Endodermal cell (in vitro differentiated cells): Measurements from ENCODE around the gene VOPP1. TPM values are rescaled to one million over a fixed set of nuclear protein-coding genes. Genes with fewer than 3 reads are reported as not detected.
A peak's percentile ranks its signal among the peaks of the same experiment; 100 is the strongest.

ENCODE experiments used
- DNase-seq: peaks from one replicate; pipeline ENCODE4 v3.0.0-alpha.2; 2017
- H3K27ac ChIP-seq: 2 replicates; pipeline ENCODE4 v1.5.1; 2013; ENCODE audit warnings: mild to moderate bottlenecking, low read depth, low read length, moderate library complexity
- H3K27me3 ChIP-seq: 2 replicates; pipeline ENCODE4 v1.6.1; 2013; ENCODE audit warnings: mild to moderate bottlenecking, low read length, moderate library complexity; ENCODE audit not compliant: insufficient read depth, control insufficient read depth, poor library complexity, severe bottlenecking
- H3K36me3 ChIP-seq: 2 replicates; pipeline ENCODE4 v1.7.0; 2013; ENCODE audit warnings: mild to moderate bottlenecking, low read length, moderate library complexity; ENCODE audit not compliant: control insufficient read depth, insufficient read depth
- H3K4me1 ChIP-seq: one replicate; pipeline ENCODE4 v1.7.0; 2013; ENCODE audit warnings: low read length; ENCODE audit not compliant: control insufficient read depth, insufficient read depth
- H3K4me3 ChIP-seq: 2 replicates; pipeline ENCODE4 v1.5.1; 2013; ENCODE audit warnings: mild to moderate bottlenecking, low read length, moderate library complexity
- H3K9ac ChIP-seq: 2 replicates; pipeline ENCODE4 v1.6.1; 2013; ENCODE audit warnings: mild to moderate bottlenecking, low read length, moderate library complexity; ENCODE audit not compliant: poor library complexity, severe bottlenecking; ENCODE audit errors: extremely low read depth
- H3K9me3 ChIP-seq: 2 replicates; pipeline ENCODE4 v1.6.1; 2013; ENCODE audit warnings: mild to moderate bottlenecking, low read length, moderate library complexity; ENCODE audit not compliant: control insufficient read depth
- H3K27ac Mint-ChIP-seq: 2 replicates; pipeline ENCODE4 v1.8.0; 2020; ENCODE audit warnings: mixed read lengths
- H3K27me3 Mint-ChIP-seq: 2 replicates; pipeline ENCODE4 v1.8.0; 2021; ENCODE audit warnings: mild to moderate bottlenecking, mixed read lengths; ENCODE audit not compliant: insufficient read depth
- H3K36me3 Mint-ChIP-seq: 2 replicates; pipeline ENCODE4 v1.8.0; 2020; ENCODE audit warnings: low read depth, mixed read lengths
- H3K4me1 Mint-ChIP-seq: 2 replicates; pipeline ENCODE4 v1.8.0; 2020; ENCODE audit warnings: mixed read lengths
- H3K4me3 Mint-ChIP-seq: 2 replicates; pipeline ENCODE4 v1.8.0; 2020; ENCODE audit warnings: mild to moderate bottlenecking, moderate library complexity, mixed read lengths
- H3K9me3 Mint-ChIP-seq: 2 replicates; pipeline ENCODE4 v1.8.0; 2020; ENCODE audit warnings: mild to moderate bottlenecking, mixed read lengths
- WGBS, 2 experiments: methylation state at CpG; one replicate each; pipeline versions ENCODE4 v1.1.5 to v1.1.7; 2013; ENCODE audit warnings: missing lambda C conversion rate in 2 of 2, mixed read lengths in 1 of 2; ENCODE audit not compliant: insufficient coverage in 1 of 2, insufficient read length in 1 of 2; 5-methylcytosine and 5-hydroxymethylcytosine counted together
- total RNA-seq, 2 donors: library from RNA; stranded (reverse); fragmentation: NEBNext Ultra II Directional in 1 of 2; extraction: Animal tissue kit (Norgen Biotek cat#: 25700) in 1 of 2; gene quantifications; 2 replicates in 1 of 2; 3 replicates in 1 of 2; pipeline ENCODE4 v1.2.1, GENCODE V29; 2021
- TF ChIP-seq, protein P1 (sequence below): fragments of 200-600 bp; sonication (generic); conservative IDR thresholded peaks from 2 replicates; pipeline ENCODE4 v1.5.0; 2021; ENCODE audit warnings: antibody characterized with exemption, mild to moderate bottlenecking

The VOPP1 gene
- total RNA-seq, 2 donors from 2014 or later, result 48.8 to 53.6 TPM

DNA sequence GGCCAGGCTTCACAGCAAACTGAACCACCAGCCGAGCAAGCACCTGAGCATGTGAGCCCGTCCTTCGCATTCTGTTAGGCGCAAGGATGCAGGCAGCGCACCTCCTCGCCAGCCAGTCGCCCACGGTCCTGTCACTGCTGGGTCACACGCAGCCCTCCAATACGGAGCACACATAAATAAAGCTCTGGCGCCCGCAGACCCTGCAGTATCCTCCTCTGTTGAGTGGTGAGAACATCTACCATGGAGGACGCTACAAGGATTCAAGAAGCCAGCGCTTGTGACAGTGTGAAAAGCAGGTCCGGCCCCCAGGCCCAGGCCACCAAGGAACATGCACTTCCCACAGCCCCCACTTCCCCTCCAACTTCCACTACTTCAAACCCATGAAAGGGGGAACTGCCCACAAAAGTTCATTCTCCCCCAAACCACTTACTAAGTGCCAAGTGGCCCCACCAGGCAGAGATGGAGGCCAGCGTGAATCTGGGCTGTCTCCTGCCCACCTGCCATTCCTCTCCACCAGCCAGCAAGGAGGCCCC is 34.8 kb downstream of the VOPP1 start:
- no peaks in the 10 kb centered on the region for H3K9me3 ChIP-seq
- no peaks in the 10 kb centered on the region for H3K4me1 ChIP-seq
- DNase-seq, result no peak
- peaks cover 26% of the 10 kb centered on the region for H3K4me1 Mint-ChIP-seq
- no peak overlapping the region for H3K9ac ChIP-seq
- TF ChIP-seq, protein P1, sequence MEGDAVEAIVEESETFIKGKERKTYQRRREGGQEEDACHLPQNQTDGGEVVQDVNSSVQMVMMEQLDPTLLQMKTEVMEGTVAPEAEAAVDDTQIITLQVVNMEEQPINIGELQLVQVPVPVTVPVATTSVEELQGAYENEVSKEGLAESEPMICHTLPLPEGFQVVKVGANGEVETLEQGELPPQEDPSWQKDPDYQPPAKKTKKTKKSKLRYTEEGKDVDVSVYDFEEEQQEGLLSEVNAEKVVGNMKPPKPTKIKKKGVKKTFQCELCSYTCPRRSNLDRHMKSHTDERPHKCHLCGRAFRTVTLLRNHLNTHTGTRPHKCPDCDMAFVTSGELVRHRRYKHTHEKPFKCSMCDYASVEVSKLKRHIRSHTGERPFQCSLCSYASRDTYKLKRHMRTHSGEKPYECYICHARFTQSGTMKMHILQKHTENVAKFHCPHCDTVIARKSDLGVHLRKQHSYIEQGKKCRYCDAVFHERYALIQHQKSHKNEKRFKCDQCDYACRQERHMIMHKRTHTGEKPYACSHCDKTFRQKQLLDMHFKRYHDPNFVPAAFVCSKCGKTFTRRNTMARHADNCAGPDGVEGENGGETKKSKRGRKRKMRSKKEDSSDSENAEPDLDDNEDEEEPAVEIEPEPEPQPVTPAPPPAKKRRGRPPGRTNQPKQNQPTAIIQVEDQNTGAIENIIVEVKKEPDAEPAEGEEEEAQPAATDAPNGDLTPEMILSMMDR, result no peak
- peak overlapping the region; percentile 48 for H3K27ac Mint-ChIP-seq
- H3K27me3 ChIP-seq, result no peaks in the 10 kb centered on the region
- WGBS, 2 experiments, result 94 to 100% methylated on average over 7 to 16 of the region's 16 CpGs
- H3K27me3 Mint-ChIP-seq, result peaks cover 2% of the 10 kb centered on the region
- H3K4me3 ChIP-seq, result no peak overlapping the region
- H3K4me3 Mint-ChIP-seq, result no peak overlapping the region
- H3K36me3 ChIP-seq, result no peaks in the 10 kb centered on the region
- no peaks in the 10 kb centered on the region for H3K36me3 Mint-ChIP-seq
- H3K27ac ChIP-seq, result no peak overlapping the region
- no peaks in the 10 kb centered on the region for H3K9me3 Mint-ChIP-seq

DNA sequence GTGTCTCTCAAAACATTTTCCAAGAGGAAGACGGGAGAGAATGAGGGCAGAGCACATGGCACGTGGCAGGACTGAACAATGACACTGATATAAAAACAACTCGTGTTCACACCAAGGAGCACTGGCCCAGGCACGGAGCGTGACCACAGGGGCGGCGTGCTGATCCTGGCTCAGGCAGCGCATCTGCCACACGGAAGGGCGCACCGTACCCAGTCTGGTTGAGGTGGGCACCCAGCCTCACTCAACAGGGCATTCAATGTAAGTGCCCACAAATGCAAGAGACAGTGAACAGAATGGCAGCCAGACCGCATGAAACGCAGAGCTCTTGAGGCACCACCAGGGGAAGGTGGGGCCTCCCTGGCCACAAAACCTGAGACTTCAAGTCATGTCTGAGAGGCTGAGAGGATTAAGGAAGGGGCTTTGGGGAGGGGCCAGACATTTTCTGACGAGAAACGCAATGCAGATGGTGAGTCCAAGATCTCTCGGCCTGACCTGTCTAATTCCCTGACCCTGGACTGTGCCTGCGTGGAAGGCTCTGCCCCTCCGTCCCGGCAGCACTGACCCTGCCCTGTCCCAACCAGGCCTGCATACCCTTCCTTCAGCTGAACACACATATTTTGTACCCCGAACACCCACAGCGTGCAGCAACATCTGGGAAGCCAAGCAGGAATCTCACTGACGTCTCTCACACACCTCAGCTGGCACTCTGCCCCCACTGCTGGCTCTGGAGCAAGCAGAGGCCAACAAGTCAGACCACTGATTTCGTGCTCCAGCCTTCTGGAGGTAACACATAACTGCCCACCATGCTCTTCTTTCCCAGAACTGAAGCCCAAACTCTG is 35.5 kb downstream of the VOPP1 start:
- Mint-ChIP-seq H3K9me3 (no peaks in the 10 kb centered on the region), H3K27me3 (peaks cover 2% of the 10 kb centered on the region), H3K27ac (peak overlapping the region; percentile 23), H3K4me1 (peaks cover 26% of the 10 kb centered on the region), H3K36me3 (no peaks in the 10 kb centered on the region), H3K4me3 (no peak overlapping the region)
- Histone ChIP-seq H3K27ac (no peak overlapping the region), H3K4me3 (no peak overlapping the region), H3K27me3 (no peaks in the 10 kb centered on the region), H3K36me3 (no peaks in the 10 kb centered on the region), H3K4me1 (no peaks in the 10 kb centered on the region), H3K9me3 (no peaks in the 10 kb centered on the region), H3K9ac (no peak overlapping the region)
- WGBS, 2 experiments, result 88 to 89% methylated on average over 18 to 23 of the region's 23 CpGs
- TF ChIP-seq, protein P1, result no peak
- DNase-seq, result no peak

DNA sequence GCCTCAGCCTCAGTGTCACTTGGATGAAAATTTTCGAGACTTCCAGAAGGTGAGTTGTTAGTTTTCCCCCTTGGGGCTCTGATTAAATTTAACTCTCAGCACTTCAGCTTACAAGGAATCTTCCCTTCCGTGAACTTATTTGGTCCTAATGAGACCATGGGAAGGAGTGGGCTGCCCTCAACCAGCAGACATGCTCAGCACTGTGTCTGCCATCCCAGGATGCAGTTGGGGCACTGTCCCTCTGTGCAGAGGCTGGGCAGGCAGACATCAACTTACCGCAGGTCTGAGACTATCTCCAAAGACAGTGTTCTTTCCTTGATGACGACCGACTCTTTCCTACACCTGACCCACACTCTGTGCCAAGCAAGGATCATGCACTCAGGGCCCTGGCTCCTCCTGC is 36.7 kb downstream of the VOPP1 start:
- no peak for DNase-seq

More for the DNA sequence above, 36.7 kb downstream of the VOPP1 start:
- Mint-ChIP-seq H3K27me3 (peaks cover 2% of the 10 kb centered on the region), H3K9me3 (no peaks in the 10 kb centered on the region), H3K4me3 (no peak overlapping the region), H3K27ac (no peak overlapping the region), H3K36me3 (no peaks in the 10 kb centered on the region), H3K4me1 (peaks cover 24% of the 10 kb centered on the region)
- TF ChIP-seq, protein P1, result no peak
- H3K9me3 ChIP-seq, result no peaks in the 10 kb centered on the region
- no peaks in the 10 kb centered on the region for H3K36me3 ChIP-seq
- no peak overlapping the region for H3K4me3 ChIP-seq
- no peaks in the 10 kb centered on the region for H3K27me3 ChIP-seq
- no peak overlapping the region for H3K27ac ChIP-seq
- WGBS, 2 experiments, result 78 to 92% methylated on average over 1 to 5 of the region's 5 CpGs
- no peak overlapping the region for H3K9ac ChIP-seq
- H3K4me1 ChIP-seq, result no peaks in the 10 kb centered on the region
